ENCODE results near the gene CSMD2.

- TF ChIP-seq, protein P1, sequence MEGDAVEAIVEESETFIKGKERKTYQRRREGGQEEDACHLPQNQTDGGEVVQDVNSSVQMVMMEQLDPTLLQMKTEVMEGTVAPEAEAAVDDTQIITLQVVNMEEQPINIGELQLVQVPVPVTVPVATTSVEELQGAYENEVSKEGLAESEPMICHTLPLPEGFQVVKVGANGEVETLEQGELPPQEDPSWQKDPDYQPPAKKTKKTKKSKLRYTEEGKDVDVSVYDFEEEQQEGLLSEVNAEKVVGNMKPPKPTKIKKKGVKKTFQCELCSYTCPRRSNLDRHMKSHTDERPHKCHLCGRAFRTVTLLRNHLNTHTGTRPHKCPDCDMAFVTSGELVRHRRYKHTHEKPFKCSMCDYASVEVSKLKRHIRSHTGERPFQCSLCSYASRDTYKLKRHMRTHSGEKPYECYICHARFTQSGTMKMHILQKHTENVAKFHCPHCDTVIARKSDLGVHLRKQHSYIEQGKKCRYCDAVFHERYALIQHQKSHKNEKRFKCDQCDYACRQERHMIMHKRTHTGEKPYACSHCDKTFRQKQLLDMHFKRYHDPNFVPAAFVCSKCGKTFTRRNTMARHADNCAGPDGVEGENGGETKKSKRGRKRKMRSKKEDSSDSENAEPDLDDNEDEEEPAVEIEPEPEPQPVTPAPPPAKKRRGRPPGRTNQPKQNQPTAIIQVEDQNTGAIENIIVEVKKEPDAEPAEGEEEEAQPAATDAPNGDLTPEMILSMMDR (IDR thresholded peaks at IDR 0.05): no peak
- TF ChIP-seq POLR2A (IDR thresholded peaks at IDR 0.05): no peak
Observed at GRCh38 chr1:33791251-33791650, 373.8 kb downstream of the CSMD2 start.
